ENCODE measurements around the gene INO80E.
"Not testable (repeated sequence)": the region's sequence is repeated elsewhere in the genome, so short reads cannot be mapped to it uniquely, and the experiment has no call there.

INO80E gene, protein sequence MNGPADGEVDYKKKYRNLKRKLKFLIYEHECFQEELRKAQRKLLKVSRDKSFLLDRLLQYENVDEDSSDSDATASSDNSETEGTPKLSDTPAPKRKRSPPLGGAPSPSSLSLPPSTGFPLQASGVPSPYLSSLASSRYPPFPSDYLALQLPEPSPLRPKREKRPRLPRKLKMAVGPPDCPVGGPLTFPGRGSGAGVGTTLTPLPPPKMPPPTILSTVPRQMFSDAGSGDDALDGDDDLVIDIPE

DNA sequence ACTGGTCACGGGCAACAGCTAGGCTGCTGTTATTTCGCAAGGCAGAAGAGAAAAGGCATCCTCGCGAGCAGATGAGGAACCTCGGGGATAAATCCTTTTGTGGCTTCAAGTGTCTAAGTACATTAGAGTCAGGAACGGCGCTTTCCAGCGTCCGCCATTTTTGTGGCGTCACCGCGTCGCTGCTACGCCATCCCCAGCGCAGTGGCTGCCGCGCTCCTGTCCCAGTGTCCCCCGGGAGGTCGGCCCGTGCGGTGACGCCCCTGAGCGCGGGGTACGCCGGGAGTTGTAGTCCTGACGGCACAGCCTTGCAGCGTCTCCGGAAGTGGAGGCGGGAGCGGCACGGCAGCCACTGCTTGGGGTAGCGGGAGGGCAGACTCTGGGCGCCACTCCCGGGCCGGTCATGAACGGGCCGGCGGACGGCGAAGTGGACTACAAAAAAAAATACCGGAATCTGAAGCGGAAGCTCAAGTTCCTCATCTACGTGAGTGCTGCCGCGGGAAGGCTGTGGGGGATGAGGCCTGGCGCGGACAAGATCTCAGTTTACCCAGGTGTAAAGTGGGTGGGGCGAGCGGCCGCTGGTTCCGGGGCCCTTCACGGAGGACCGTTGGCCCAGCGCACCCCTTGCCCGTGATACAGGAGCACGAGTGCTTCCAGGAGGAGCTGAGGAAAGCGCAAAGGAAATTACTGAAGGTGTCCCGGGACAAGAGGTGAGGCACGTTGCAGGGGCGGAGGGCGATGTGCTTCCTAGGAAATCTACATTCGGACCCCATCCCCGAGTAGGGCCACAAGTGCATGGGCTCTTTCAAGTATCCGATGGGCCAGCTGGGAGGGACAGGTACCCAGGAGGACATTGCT, at the start of gene INO80E:
Gene INO80E, plus strand, starts transcription at position 331 of the 855 bp plus-strand sequence. Its CDS starts 70 bp downstream, at position 401.
- peak; percentile 99 to 100 for DNase-seq

DNA sequence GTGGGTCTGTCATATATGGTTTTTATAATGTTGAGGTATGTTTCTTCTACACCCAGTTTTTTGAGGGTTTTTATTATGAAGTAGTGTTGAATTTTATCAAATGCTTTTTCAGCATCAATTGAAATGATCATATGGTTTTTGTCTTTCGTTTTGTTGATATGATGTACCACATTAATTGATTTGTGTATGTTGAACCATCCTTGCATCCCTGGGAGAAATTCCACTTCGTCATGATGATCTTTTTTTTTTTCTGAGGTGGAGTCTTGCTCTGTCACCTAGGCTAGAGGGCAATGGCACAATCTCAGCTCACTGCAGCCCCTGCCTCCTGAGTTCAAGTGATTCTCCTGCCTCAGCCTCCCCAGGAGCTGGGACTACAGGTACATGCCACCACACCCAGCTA, 48.1 kb upstream of the INO80E start:
- DNase-seq: no peak

DNA sequence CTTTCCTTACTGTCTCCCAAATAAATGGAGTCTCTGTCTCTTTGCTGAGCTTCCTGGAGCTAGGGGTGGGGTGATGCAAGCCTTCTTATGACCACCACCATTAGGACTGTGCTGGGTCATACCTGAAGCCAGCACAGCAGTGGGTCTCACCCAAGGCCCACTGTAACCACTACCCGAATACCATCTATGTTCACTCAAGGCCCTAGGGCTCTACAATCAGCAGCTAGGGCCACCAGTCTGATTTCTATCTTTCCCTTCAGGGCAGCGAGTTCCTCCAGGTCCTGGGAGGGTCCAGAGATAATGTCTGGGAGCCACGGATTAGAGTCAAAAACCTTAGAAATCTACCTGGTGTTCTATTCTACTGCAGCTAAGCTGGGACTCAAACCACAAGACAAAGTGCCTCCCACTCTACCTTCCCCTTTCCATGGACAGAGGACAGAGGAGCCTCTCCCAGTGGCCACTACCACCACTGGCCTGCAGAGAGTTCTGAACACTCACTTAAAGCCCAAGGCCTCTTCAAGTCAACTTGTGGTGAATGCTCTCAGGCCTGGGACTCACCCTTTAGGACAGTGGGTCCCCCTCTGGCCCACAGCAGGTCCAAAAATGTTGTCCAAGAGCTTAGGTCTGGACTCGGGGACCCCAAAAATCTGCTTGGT, 45.1 kb upstream of the INO80E start:
- DNase-seq: no peak

DNA sequence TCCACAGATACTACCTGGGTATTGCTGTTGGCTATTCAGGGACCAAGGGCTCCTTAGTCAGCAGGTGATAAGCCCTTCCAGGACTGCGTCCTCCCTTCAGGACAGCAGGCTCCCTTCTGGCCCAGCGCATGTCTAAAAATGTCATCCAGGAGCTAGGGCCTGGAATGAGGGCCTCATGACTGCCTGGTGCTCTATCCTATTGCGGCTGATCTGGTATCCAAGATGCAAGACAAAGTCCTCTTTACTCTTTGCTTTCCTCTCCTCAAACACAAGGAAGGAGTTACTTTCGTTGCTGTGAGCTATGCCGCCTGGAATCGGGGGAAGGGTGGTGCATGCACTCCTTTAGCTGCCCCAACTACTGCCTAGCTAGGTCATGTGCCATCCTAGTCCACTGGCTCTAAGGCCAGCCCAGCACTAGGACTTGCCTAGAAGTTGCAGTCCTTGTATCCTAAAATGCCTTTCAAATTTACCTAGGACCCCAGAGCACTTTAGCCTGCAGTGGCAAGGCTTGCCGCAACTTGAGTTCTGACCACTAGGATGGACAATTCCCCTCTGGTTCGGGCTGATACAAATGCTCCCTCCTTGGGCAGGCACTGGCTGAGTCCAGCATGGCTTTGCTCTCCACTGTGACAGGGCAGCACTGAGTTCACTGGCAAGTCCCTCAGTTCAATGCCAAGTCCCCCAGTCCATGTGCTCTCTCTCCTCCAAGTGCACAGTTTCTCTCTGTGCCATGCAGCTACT, 44.2 kb upstream of the INO80E start:
- DNase-seq: no peak

DNA sequence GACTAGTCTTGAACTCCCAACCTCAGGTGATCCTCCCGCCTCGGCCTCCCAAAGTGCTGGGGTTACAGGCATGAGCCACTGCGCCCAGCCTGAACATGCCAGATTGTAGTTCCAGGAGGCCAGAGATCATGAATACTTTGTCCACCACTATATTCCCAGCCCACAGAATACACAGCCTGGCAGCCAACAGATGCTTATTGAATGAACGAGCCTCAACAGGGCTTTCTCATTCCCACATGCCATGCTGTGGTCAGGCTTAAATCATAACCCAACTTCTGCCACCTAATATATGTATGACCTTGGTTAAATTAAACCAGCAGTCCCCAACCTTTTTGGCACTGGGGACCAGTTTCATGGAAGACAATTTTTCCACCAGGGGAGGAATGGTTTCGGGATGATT, 37.3 kb upstream of the INO80E start:
- DNase-seq: no peak

DNA sequence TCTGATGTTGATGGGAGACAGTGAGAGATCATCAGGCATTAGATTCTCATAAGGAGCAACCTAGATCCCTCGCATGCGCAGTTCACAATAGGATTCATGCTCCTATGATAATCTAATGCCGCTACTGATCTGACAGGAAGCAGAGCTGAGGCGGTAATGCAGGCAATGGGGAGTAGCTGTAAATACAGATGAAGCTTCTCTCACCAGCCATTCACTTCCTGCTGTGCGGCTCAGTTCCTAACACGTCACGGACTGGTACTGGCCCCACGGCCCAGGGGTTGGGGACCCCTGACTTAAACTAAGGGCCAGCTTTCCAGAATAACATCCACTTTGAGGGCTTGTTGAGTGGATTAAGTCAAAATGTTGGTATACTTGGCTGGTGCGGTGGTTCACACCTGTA, 36.7 kb upstream of the INO80E start:
- no peak for DNase-seq

DNA sequence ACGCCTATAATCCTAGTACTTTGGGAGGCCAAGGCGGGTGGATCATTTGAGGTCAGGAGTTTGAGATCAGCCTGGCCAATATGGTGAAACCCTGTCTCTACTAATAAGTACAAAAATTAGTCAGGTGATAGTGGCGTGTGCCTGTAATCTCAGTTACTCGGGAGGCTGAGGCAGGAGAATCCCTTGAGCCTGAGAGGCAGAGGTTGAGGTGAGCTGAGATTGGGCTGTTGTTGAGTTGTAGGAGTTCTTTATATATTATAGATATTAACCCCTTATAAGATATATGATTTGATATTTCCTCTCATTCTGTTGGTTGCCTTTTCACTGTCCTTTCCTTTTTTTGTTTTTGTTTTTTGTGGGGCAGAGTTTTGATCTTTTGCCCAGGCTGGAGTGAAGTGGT, 36.2 kb upstream of the INO80E start:
- not testable (repeated sequence) for DNase-seq

DNA sequence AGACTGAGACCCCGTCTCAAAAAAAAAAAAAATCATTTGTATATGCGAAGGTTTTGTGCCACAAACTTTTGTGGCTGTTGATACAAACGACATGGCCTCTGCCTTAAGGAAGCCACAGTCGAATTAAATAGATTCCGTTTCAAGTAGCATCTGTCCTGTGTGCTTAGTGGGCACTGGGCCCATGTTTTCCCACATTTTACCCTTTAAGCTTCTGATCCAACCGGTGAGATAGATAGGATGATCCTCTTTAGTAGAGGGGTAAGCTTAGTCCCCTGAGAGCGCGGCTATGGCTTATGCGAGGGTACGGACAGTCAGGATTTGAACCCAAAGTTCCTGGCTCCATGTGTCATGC, 34.9 kb upstream of the INO80E start:
- DNase-seq: no peak

DNA sequence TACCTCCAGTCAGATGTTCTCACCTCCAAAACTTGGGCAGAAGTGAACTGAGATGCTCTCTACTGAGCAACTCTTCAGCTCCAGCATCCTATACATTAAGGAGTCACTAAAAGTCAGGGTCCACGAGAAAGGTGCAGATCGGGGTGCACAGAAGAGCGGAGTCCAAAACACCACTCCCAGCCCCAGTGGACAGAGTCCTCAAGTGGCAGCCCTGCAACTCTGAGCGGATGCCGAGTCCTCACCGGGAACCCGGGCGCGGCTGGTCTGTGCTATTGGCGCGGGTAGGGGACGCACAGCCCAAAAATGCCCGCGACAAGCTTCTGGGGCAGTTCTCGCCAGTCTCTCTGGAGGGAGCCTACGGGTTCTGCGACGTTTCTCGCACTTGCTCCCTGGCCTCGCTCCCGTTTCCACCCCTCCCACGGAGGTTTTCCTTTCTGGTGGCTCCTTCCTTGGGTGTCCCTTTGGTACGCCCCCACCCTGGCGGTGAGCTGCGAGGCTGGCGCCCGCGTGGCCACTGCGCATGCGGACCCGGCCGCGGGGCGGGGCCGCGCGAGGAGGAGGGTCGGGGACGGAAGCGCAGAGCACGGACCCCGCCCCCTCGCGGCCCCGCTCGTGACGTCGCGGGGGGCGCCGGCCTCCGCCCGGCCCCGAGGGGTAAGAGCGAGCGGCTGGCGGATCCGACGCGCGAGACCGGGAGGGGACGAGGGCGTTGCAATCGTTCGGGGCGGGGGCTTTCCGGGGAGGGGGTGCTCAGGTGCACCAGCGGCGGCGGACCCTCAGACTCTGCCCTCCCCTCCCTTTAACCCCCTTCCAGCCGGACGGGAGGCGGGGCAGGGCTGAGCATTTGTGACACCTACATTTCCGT, 34.3 kb upstream of the INO80E start, which contains the start of gene TMEM219:
Gene TMEM219, plus strand, starts transcription at position 601 of the 865 bp plus-strand sequence. CDS start 1,065 bp downstream, outside the sequence.
- peak; percentile 90 to 94 for DNase-seq

DNA sequence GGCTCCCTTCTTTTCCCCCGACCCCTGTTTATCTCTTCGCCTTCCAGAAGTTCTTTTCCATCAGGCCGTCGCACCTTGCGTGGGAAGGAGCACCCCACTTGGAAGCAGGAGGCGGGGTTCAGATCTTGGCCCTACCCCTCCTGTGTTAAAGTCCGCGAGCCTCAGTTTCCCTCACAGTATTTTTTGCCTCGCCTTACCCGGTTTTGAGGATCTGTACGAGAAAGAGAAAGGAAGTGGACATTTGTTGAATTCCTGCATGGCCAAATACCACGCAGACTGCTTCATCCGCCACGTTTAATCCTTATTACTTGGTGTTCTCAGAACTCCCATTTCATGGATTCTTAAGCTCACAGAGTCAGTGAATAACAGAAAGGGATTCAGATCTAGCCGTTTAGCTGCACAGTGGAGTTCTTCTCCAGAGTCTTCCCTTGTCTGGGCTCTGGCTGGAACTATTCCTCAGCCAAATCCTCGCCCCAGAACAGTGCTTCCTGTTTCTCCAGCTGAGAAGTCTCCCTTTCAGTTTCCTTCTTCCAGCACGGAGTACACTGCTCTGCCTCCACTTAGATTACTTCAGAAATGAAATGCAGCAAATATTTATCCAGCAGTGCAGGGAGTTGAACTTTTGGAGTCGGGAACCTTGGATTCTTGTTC, 33.6 kb upstream of the INO80E start:
- no peak for DNase-seq

DNA sequence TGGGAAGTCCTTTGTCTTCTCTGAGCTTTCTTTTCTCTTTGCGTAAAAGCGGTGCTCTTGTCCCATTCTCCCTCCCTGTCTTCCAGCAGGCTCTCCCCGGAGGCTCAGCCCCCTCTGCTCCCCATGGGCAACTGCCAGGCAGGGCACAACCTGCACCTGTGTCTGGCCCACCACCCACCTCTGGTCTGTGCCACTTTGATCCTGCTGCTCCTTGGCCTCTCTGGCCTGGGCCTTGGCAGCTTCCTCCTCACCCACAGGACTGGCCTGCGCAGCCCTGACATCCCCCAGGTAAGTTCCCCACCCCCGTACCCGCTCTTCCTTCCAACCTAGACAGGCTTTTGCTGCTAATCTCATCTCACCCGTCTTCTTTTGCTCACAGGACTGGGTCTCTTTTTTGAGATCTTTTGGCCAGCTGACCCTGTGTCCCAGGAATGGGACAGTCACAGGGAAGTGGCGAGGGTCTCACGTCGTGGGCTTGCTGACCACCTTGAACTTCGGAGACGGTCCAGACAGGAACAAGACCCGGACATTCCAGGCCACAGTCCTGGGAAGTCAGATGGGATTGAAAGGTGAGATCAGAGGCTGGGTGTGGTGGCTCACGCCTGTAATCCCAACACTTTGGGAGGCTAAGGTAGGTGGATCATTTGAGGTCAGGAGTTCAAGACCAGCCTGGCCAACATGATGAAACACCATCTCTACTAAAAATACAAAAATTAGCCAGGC, 32.9 kb upstream of the INO80E start:
- DNase-seq: no peak

DNA sequence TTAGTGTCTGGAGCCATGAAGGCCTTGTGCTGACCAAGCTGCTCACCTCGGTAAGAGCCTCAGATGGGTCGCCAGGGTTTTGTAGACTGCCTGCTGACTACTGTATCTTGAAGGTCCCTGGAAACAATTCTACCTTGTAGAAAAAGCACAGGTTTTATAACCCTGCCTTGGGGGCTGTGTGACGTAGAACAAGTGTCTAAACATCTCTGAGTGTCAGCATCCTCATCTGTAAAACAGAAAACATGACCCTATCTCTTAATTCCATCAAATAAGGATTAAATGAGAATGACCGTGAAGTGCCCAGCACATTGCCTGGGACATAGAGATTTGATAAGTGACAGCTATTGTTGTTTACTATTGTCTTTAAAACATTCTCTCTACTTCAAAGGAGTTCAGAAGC, 27.8 kb upstream of the INO80E start:
- no peak for DNase-seq

DNA sequence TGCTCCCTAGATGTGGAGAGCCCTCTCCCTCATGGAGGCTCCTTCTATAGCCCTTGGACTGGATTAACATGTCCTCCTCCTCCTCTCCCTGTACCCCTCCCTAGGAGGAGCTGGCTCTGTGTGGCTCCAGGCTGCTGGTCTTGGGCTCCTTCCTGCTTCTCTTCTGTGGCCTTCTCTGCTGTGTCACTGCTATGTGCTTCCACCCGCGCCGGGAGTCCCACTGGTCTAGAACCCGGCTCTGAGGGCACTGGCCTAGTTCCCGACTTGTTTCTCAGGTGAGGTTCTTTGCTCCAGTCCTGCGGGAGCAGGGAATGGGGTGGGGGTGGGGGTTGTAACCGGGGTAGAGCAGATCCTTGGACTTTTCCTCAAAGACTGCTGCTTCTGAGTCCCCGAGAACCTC, 24.7 kb upstream of the INO80E start:
- no peak for DNase-seq

DNA sequence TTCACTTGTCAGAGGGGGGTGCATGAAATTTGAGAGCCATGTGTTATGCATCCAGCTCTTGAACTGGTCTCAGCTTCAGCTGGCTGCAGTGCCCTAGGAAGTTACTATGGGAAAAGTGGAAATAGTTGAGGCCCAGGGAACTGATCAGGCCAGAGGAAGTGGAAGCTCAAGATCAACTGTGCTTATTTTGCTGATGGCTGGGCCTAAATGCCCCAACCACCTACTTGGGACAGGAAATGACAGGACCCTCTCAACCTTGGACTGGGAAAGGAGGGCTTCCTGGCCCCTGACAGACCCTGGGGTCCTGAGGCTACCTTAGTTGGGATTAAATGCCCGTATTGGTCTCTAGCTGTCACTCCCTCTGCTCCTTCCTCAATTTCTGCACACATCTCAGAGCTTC, 23.5 kb upstream of the INO80E start:
- no peak for DNase-seq

DNA sequence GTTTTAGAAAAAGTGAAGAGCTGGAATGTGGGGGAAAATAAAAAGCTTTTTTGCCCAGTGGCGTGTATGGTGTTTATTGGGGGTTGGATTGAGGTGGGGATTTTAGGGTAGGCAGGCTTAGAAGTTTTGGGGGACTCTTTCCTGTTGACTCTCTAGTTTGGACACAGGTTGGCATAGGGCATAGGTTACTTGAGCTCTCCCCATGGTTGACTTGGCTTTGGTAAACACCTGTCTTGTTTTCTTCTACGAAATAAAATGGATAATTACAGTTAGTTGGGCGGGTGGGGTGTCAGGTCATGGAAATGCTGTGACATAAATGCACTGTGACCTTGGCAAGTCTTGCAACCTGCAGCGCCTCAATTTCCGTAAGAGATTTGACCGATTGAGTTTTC, 23.1 kb upstream of the INO80E start:
- DNase-seq: no peak

DNA sequence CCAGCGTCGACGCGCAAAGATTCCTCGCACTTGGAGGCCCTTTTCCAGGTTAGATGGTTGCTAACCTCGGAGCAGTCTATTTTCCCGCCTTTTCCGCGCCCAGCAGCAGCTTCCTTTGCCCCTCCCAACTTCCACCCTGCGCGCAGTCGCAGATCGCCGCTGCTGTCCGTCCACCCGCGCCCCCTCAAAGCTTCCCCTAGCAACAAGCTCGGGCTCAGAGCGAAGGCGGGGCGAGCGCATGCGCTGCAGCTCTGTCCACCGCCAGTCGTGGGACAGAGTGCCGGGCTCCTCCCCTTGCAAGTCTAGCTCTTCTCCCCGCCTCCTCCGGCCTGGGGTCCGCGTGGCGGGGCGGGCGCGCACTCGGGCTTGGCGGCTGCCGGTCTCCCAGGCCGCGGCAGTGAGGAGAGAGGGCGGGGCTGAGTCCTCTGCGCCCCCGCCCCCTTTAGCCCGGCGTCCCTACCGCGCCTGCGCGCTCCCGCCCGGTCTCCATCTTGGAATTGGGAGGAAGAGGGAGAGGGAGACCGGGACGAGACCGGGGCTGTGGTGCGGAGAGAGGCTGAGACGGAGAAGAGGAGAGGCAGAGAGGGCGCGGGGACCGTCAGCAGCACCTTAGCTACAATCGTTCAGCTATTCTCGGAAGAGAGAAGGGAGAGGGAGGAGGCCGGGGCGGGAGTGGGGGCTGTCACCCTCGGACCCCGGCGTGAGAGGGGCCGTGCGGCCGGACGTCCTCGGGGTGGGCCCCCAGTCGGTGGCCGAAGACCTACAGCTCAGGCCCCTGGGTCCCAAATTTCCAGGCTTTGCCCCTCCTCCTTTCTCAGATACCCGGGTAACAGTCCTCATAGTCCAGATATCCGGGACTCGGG, 22.4 kb upstream of the INO80E start, which contains the start of gene TAOK2:
Gene TAOK2, plus strand, starts transcription at position 485 of the 863 bp plus-strand sequence. CDS start 3,905 bp downstream, outside the sequence.
- DNase-seq: peak; percentile 91 to 95

DNA sequence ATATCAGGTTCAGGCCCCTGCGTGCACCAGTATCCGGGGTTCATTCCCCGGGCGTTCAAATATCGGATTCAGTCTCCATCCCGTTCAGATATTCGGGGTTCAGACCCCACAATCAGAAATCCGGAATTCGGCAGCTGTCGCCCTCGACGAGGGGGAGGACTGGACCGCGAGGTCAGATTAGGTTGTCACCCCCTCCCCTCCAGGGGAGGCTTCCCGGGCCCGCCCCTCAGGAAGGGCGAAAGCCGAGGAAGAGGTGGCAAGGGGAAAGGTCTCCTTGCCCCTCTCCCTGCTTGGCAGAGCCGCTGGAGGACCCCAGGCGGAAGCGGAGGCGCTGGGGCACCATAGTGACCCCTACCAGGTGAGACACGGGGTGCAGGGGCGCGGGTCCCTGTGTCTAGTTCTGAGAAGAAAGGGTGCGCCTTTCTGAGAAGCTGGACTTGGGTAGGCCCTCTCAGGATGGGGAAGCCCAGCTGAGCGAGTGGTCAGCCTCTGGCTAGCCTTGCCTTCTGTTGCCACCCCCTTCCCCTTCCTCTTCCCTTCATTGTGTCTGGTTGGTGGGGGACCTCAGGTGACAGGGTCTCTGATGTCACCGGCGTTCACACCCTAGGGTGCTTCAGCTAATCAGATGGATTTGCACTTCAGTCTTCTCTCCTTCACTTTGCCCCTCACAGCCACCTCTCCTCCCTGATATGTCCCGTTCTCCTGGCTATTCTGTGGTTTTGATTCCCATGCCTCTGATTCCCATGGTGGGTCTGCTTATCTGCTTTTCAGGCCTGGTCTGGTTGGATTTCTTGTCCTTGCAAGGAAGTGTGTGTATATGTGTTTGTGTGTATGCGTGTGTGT, 21.5 kb upstream of the INO80E start:
- DNase-seq: no peak

DNA sequence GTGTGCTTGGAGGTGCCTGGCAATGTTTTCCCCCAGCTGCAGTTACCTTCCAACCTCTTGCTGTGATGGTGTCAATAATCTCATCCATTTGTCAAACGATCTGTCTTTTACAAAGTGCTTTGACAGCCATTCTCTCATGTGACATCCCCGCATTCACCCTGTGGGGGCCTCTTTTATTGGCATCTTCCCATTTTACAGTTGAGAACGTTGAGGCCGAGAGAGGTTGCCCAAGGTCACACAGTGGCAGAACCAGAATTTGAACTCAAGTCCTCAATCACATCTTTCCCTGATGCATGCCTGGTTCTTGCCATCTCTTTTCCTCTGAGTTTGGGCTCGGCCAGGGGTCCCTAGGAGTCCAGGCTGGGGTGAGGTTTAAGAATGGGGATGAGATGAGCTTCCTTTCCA, 20.9 kb upstream of the INO80E start:
- DNase-seq: no peak

Measured in stimulated activated CD4-positive, alpha-beta T cell treated with anti-CD3 and anti-CD28 coated beads, Interleukin-4, amount 100 ng/mL, for 4 hours (primary cell).